NCI-H1436 (cell line): ENCODE results near the gene STAU1.
"Not testable (repeated sequence)": the region's sequence is repeated elsewhere in the genome, so short reads cannot be mapped to it uniquely, and the experiment has no call there.

Source experiments
- DNase-seq: peaks from one replicate; lab custom pipeline; 2025; lab: John Stamatoyannopoulos, UW

STAU1 gene

DNA sequence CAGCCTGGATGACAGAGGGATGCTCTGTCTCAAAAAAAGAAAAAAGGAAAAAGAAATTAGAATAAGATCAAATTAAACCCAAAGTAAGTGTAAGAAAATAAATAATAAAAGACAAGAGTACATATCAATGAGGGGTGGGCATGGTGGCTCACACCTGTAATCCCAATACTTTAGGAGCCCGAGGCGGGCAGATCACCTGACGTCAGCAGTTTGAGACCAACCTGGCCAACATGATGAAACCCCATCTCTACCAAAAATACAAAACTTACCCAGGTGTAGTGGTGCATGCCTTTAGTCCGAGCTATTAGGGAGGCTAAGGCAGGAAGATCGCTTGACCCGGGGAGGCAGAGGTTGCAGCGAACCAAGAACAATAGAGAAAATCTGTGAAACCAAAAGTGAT is 14.9 kb upstream of the STAU1 start:
- DNase-seq = no peak

DNA sequence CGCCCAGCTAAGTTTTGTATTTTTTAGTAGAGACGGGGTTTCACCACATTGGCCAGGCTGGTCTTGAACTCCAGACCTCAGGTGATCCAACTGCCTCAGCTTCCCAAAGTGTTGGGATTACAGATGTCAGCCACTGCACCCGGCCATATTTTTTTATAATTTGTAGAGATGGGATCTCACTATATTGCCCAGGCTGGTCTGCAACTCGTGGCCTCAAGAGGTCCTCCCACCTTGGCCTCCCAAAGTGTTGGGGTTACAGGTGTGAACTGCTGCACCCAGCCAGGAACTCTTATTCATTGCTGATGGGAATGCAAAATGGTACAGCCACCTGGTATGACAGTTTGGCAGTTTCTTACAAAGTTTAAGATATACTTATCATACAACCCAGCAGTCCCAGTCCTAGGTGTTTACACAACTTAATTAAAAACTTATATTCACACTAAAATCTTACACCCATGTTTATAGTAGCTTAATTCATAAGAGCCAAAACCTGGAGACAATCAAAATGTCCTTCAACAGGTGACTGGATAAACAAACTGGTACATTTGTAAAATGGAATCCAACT is 11.7 kb upstream of the STAU1 start:
- no peak for DNase-seq

- DNase-seq = not testable (repeated sequence)
Observed at GRCh38 chr20:49192944-49193518, 4.9 kb upstream of the STAU1 start.

GRCh38 chr20:49187330-49187850 is 744 bp downstream of the STAU1 start:
- no peak for DNase-seq

GRCh38 chr20:49186535-49187329 is 1.4 kb downstream of the STAU1 start:
- DNase-seq = no peak

DNA sequence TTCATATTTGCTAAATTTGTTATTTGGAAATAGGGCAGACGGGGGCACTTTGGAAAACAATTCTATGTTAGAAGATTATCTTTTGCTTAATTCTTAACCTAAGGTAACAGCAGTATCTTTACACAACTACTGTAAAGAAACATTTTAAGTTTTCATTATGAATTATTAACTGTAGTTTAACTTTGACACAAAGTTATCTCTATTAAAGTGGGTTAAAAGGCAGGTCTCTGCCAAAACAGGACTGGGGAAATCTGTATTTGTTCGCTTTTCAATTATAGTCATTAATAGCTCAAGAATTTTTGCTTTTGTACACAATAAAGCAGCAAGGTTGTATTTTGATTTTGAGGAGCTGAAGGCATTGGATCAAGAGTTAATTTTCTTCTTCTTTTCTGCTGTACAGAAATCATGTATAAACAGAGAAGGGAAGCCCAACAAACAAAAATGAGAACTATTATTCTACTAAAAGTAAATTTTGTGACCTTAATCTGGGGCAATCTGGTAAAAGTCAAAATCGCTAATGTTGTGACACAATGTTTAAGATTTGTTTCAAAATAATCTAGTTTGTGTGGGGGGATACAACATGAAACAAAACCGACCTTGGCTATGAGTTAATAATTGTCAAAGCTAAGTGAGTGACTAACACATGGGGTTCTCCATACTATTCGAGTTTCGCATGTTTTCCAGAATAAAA is 2.9 kb downstream of the STAU1 start:
- no peak for DNase-seq

- DNase-seq = no peak
Observed at GRCh38 chr20:49184691-49185070, 3.5 kb downstream of the STAU1 start.

- not testable (repeated sequence) for DNase-seq
Observed at GRCh38 chr20:49184084-49184501, 4.0 kb downstream of the STAU1 start.

GRCh38 chr20:49183444-49183843 is 4.7 kb downstream of the STAU1 start:
- DNase-seq = no peak

- DNase-seq = no peak
Observed at GRCh38 chr20:49181265-49181877, 6.8 kb downstream of the STAU1 start.

DNA sequence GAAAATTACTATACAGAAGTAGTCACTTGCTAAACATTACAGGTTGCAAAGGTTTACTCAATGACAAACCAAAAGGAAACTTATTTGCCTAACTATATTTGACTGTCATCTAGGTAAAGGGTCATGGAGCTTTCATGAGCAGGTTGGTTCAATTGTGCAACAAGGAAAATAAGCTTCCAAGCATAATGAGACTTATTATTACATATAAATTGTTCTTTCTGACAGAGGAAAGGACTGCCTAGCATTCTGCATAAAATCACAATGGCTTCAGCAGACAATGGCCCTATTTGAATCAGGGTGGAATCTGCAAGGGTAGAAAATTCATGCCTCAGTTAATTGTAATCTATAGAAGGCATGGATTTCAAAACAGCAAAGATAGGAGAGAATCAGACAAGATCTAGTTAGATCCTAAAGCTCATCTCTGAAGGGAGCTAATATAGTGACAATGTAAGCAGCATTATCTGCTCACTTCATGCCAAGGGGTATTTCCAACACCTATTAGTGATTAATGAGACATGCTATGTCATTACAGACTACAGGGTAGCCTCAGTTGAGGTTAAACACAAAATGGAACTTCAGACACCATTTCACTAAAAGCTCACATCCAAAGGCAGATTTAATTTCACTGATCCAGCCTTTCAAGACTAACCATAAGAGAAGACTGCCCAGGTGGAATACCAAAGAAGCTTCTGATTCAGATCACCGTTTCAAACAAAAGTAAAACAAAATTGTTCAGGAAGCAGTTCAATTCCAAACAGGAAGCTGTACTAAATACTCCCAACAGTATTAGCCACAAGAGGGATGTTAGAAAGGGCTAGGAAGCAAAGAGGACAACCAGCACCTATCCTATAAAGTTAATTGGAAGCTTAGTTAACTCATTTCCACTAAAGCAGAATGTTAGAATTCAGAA is 8.5 kb downstream of the STAU1 start:
- DNase-seq = no peak

DNA sequence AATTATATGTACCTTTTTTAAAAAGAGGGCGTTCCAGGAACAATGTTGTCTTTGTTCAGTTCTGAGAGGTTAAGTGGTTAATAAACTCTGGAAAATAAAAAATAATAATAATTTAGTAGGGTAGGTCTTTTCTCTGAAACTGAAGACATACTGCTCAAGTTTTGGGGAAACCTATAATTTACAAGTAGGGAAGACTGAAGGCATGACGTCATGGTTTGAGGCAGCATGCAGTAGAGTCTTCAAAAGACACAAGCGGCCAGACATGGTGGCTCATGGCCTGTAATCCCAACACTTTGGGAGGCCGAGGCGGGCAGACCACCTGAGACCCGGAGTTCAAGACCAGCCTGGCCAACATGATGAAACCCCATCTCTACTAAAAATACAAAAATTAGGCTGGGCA is 14.0 kb downstream of the STAU1 start:
- DNase-seq = no peak

GRCh38 chr20:49172413-49172812 is 15.7 kb downstream of the STAU1 start:
- no peak for DNase-seq

GRCh38 chr20:49171909-49172308 is 16.2 kb downstream of the STAU1 start:
- DNase-seq = no peak

- DNase-seq = no peak
Observed at GRCh38 chr20:49170714-49171113, 17.4 kb downstream of the STAU1 start.

DNA sequence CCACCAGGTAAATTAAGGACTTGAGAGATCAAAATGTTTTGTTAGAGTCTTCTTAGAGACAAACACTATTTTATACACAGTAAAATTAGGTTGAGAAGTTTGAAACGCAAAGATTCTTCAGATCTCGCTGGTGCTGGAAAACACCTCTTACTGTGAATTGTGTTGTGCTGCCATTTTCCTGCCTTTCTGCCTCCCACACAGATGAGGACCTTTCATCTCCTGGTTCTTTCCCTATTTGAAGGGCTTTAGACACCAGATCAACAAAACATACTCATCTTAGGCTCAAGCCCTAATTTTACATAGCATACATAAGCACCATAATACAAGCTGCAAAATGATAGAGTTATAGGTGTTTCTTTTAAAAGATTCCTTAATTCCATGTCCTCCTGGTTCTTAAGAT is 18.6 kb downstream of the STAU1 start:
- no peak for DNase-seq

DNA sequence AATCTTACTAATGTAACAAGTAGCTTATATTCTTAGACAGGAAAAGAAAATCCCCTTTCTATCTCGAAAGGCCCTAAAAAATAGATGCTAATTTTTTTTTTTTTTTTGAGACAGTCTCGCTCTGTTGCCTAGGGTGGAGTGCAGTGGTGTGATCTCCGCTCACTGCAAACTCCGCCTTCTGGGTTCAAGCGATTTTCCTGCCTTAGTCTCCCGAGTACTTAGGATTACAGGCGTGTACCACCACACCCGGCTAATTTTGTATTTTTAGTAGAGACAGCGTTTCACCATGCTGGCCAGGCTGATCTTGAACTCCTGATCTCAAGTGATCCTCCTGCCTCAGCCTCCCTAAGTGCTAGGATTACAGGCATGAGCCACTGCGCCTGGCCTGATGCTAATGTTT is 19.3 kb downstream of the STAU1 start:
- not testable (repeated sequence) for DNase-seq

- DNase-seq = no peak
Observed at GRCh38 chr20:49167811-49168507, 20.2 kb downstream of the STAU1 start.

DNA sequence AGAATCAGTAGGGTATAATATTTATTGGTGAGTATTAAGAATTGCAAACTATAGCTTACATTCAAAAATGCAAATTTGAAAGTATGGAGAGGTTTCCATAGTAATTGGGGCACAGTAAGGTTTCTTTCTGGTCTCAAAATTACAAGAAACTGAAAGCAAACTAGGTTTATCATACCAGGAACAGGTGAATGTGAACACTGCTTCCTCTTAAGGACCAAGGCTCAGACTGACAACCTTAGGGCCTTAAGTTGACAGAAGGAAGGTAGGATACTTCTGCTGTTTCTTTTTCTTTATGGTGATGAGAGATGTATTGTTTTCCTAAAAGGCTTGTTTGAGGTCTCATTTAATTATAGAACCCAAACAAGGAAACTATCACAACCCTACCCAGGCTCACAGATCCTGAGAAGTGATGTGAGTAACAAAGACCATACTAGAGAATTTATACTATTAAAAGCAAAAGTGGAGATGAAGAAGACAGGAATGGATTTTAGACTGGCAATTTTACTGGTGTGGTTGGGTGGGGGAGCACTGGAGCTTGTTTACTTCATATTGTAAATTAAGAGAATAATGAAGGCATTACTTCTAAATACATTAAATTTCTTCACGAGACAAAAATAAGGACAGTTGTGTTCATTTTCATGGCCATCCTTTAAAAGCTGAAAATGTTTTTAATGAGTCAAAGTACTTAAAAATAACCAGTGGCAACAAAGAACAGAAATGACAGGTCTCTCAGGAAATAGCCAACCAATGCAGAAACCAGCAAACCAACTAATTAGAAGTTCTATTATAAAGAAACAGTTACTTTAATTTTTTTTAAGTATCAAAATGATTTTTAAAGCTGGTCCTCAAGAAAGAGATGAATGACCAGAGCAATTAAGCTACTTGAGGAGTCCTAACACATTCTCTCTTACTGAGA is 21.3 kb downstream of the STAU1 start:
- no peak for DNase-seq
